ENCODE data around the gene PTPN6.

Gene PTPN6

GRCh38 chr12:6966351-6966750 lies 15.2 kb downstream of the PTPN6 start:
- TF ChIP-seq, protein P1, sequence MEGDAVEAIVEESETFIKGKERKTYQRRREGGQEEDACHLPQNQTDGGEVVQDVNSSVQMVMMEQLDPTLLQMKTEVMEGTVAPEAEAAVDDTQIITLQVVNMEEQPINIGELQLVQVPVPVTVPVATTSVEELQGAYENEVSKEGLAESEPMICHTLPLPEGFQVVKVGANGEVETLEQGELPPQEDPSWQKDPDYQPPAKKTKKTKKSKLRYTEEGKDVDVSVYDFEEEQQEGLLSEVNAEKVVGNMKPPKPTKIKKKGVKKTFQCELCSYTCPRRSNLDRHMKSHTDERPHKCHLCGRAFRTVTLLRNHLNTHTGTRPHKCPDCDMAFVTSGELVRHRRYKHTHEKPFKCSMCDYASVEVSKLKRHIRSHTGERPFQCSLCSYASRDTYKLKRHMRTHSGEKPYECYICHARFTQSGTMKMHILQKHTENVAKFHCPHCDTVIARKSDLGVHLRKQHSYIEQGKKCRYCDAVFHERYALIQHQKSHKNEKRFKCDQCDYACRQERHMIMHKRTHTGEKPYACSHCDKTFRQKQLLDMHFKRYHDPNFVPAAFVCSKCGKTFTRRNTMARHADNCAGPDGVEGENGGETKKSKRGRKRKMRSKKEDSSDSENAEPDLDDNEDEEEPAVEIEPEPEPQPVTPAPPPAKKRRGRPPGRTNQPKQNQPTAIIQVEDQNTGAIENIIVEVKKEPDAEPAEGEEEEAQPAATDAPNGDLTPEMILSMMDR (IDR thresholded peaks at IDR 0.05) = no peak

DNA sequence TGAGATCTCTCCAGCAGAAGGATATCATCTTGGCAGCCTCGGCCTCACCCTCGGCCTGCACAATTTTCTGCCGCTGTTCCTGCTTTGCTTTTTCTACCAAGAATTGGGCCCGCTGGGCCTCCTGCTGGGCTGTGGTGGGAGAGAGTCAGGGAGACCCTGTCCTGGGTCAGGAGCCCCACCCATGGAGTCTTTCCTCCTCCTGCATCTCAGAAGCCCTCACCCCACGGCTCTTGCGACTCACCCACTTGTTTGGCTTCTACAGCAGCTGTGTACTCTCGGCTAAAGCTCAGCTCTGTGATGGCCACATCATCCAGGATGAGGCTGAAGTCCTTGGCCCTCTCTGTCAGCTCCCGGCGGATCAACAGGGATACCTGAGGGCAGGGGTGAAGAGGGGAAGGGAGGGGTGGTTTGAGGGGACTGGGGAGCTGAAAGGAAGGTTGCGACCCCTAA lies 16.5 kb downstream of the PTPN6 start:
- TF ChIP-seq, protein P1 (IDR thresholded peaks at IDR 0.05) = no peak

DNA sequence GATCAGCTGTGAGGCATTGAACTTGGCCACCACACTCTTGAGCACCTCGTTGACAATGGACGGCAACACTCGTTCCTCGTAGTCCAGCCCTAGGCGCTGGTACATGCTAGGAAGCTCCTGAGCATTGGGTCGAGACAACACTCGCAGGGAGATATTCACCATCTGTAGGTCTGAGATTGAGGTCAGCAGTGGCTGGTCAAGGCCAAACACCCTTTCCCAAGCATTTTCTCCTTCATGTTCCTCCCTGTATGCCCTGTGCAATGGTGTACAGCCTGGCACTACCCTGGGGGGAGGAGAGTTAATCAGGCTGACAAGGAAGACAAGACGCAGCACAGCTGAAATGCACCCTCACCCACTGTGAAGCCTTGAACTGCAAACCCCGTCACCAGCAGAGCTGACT lies 17.3 kb downstream of the PTPN6 start:
- TF ChIP-seq, protein P1 (IDR thresholded peaks at IDR 0.05) = no peak

GRCh38 chr12:6970096-6970527 lies 19.0 kb downstream of the PTPN6 start:
- TF ChIP-seq, protein P1 (IDR thresholded peaks at IDR 0.05) = no peak

GRCh38 chr12:6974180-6974579 lies 23.0 kb downstream of the PTPN6 start:
- TF ChIP-seq, protein P1 (IDR thresholded peaks at IDR 0.05) = no peak

DNA sequence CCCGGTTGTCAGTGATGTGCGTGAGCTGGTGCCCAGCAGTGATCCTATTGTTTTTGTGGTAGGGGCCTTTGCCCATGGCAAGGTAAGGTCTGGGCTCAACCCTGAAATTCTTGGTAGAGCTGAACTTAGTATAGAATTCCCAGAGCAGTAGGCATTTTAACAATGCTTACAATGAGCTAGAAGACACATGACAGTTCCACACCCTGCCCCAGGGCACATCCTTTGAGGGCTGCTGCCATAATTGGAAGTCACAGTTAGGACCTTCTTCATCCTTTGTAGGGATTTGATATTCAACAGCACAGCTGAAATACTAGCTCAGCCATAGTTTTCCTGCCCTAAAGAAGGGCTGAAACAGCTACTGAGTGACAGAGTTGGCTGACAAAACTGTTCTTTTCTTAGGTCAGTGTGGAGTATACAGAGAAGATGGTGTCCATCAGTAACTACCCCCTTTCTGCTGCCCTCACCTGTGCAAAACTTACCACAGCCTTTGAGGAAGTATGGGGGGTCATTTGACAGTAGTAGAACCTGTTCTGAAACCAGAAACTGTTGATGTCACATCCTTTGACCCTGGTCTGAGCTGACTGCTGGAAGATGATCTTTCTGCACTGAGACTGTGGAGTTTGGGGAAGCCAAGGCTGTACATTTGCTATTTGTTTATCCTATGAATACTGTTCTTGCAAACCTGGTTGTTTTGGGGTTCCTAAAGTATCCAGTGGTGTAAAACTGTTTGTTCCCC lies 24.3 kb downstream of the PTPN6 start:
- TF ChIP-seq, protein P1 (IDR thresholded peaks at IDR 0.05) = no peak

DNA sequence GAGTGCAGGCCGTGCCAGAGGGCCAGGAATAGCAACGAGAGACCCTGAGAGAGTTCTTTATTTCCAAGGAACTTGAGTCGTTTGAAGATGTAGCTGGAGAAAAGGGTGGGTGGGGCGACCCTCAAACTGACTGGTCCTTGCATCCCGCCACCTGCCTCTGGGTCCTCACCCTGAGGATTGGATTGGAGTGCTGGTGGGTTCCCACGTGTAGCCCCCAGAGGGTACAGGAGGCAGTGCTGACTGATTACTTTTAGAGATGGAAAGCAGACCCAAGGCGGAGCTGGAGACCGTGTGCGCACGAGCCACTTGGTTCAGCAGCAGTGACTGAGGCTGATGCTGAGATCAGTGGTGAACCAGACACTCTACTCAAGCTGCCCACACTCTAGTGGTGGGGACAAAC lies 26.5 kb downstream of the PTPN6 start:
- TF ChIP-seq, protein P1 (IDR thresholded peaks at IDR 0.05) = no peak

Measured in LNCAP (cell line).